MG63 (cell line): ENCODE measurements around the gene MAD1L1. TPM values are rescaled to one million over a fixed set of nuclear protein-coding genes. Genes with fewer than 3 reads are reported as not detected.

Source experiments
- DNase-seq: peaks from one replicate; pipeline ENCODE4 v3.0.0-alpha.2; 2020
- H3K27me3 ChIP-seq: fragments of 250-450 bp; sonication (Bioruptor Pico); 2 replicates; pipeline ENCODE4 v1.5.1; 2020; ENCODE audit warnings: mild to moderate bottlenecking, moderate library complexity
- H3K36me3 ChIP-seq: fragments of 250-450 bp; sonication (Bioruptor Pico); 2 replicates; pipeline ENCODE4 v1.5.1; 2020; ENCODE audit warnings: mild to moderate bottlenecking, moderate library complexity
- H3K4me3 ChIP-seq: fragments of 250-450 bp; sonication (Bioruptor Pico); 2 replicates; pipeline ENCODE4 v1.5.1; 2020; ENCODE audit warnings: mild to moderate bottlenecking, moderate library complexity
- H3K9me3 ChIP-seq: fragments of 250-450 bp; sonication (Bioruptor Pico); 2 replicates; pipeline ENCODE4 v1.5.1; 2020; ENCODE audit warnings: mild to moderate bottlenecking, moderate library complexity
- total RNA-seq: library from RNA; depleted of rRNA; stranded (reverse); fragments of >200 nt; shearing (Covaris generic); gene quantifications from 2 replicates; pipeline ENCODE4 v1.2.3, GENCODE V29; 2014; ENCODE audit warnings: low replicate concordance

The MAD1L1 gene
- total RNA-seq, 1 experiment from 2014 or later = 65.1 TPM

- Histone ChIP-seq H3K4me3 (no peak overlapping the region), H3K36me3 (no peaks in the 10 kb centered on the region), H3K9me3 (no peaks in the 10 kb centered on the region), H3K27me3 (no peaks in the 10 kb centered on the region)
- no peak for DNase-seq
These were observed 283.7 kb downstream of the MAD1L1 start for GRCh38 chr7:1948887-1949680.

- DNase-seq = no peak
- H3K9me3 ChIP-seq = no peaks in the 10 kb centered on the region
- H3K27me3 ChIP-seq = no peaks in the 10 kb centered on the region
- no peaks in the 10 kb centered on the region for H3K36me3 ChIP-seq
- H3K4me3 ChIP-seq = no peak overlapping the region
These were observed 284.4 kb downstream of the MAD1L1 start for GRCh38 chr7:1948301-1948796.

- Histone ChIP-seq H3K9me3 (no peaks in the 10 kb centered on the region), H3K27me3 (no peaks in the 10 kb centered on the region), H3K36me3 (no peaks in the 10 kb centered on the region), H3K4me3 (no peak overlapping the region)
- no peak for DNase-seq
These were observed 285.0 kb downstream of the MAD1L1 start for GRCh38 chr7:1947586-1948217.

GRCh38 chr7:1946773-1947450 lies 285.8 kb downstream of the MAD1L1 start:
- DNase-seq = no peak

GRCh38 chr7:1946025-1946772 lies 286.5 kb downstream of the MAD1L1 start:
- Histone ChIP-seq H3K27me3 (no peaks in the 10 kb centered on the region), H3K36me3 (no peaks in the 10 kb centered on the region), H3K4me3 (no peak overlapping the region), H3K9me3 (no peaks in the 10 kb centered on the region)
- DNase-seq = no peak

More at GRCh38 chr7:1946773-1947450, 285.8 kb downstream of the MAD1L1 start:
- no peak overlapping the region for H3K4me3 ChIP-seq
- H3K9me3 ChIP-seq = no peaks in the 10 kb centered on the region
- H3K36me3 ChIP-seq = no peaks in the 10 kb centered on the region
- no peaks in the 10 kb centered on the region for H3K27me3 ChIP-seq

GRCh38 chr7:1945558-1945957 lies 287.2 kb downstream of the MAD1L1 start:
- DNase-seq = no peak

GRCh38 chr7:1944619-1945210 lies 288.0 kb downstream of the MAD1L1 start:
- no peak overlapping the region for H3K4me3 ChIP-seq

More at GRCh38 chr7:1945558-1945957, 287.2 kb downstream of the MAD1L1 start:
- Histone ChIP-seq H3K36me3 (no peaks in the 10 kb centered on the region), H3K27me3 (no peaks in the 10 kb centered on the region), H3K4me3 (no peak overlapping the region), H3K9me3 (no peaks in the 10 kb centered on the region)

GRCh38 chr7:1943933-1944618 lies 288.7 kb downstream of the MAD1L1 start:
- Histone ChIP-seq H3K9me3 (no peaks in the 10 kb centered on the region), H3K4me3 (no peak overlapping the region), H3K36me3 (no peaks in the 10 kb centered on the region), H3K27me3 (no peaks in the 10 kb centered on the region)
- DNase-seq = no peak

More at GRCh38 chr7:1944619-1945210, 288.0 kb downstream of the MAD1L1 start:
- no peaks in the 10 kb centered on the region for H3K27me3 ChIP-seq
- no peaks in the 10 kb centered on the region for H3K36me3 ChIP-seq
- H3K9me3 ChIP-seq = no peaks in the 10 kb centered on the region
- no peak for DNase-seq

GRCh38 chr7:1943326-1943725 lies 289.4 kb downstream of the MAD1L1 start:
- DNase-seq = no peak
- no peaks in the 10 kb centered on the region for H3K9me3 ChIP-seq
- no peaks in the 10 kb centered on the region for H3K27me3 ChIP-seq

GRCh38 chr7:1942941-1943289 lies 289.8 kb downstream of the MAD1L1 start:
- H3K4me3 ChIP-seq = no peak overlapping the region
- H3K27me3 ChIP-seq = no peaks in the 10 kb centered on the region
- H3K36me3 ChIP-seq = no peaks in the 10 kb centered on the region
- DNase-seq = no peak
- no peaks in the 10 kb centered on the region for H3K9me3 ChIP-seq

More at GRCh38 chr7:1943326-1943725, 289.4 kb downstream of the MAD1L1 start:
- no peaks in the 10 kb centered on the region for H3K36me3 ChIP-seq
- no peak overlapping the region for H3K4me3 ChIP-seq

GRCh38 chr7:1942243-1942940 lies 290.4 kb downstream of the MAD1L1 start:
- Histone ChIP-seq H3K27me3 (no peaks in the 10 kb centered on the region), H3K36me3 (no peaks in the 10 kb centered on the region), H3K9me3 (no peaks in the 10 kb centered on the region), H3K4me3 (no peak overlapping the region)
- DNase-seq = no peak

- H3K4me3 ChIP-seq = no peak overlapping the region
- no peaks in the 10 kb centered on the region for H3K9me3 ChIP-seq
- no peak for DNase-seq
- H3K27me3 ChIP-seq = no peaks in the 10 kb centered on the region
- no peaks in the 10 kb centered on the region for H3K36me3 ChIP-seq
These were observed 291.1 kb downstream of the MAD1L1 start for GRCh38 chr7:1941464-1942242.

- H3K36me3 ChIP-seq = no peaks in the 10 kb centered on the region
- H3K9me3 ChIP-seq = no peaks in the 10 kb centered on the region
- no peak overlapping the region for H3K4me3 ChIP-seq
- H3K27me3 ChIP-seq = no peaks in the 10 kb centered on the region
- DNase-seq = no peak
These were observed 291.9 kb downstream of the MAD1L1 start for GRCh38 chr7:1940863-1941262.

GRCh38 chr7:1940402-1940786 lies 292.4 kb downstream of the MAD1L1 start:
- no peaks in the 10 kb centered on the region for H3K27me3 ChIP-seq
- H3K36me3 ChIP-seq = no peaks in the 10 kb centered on the region
- peak; percentile 87 for DNase-seq
- no peaks in the 10 kb centered on the region for H3K9me3 ChIP-seq
- no peak overlapping the region for H3K4me3 ChIP-seq
